HL-60/S4 (cell line): Measurements from ENCODE around the gene NFIC.

ENCODE experiments used
- in situ Hi-C: fragments of 300-500 bp; cut with MboI; formaldehyde crosslinking; loops from 2 replicates; pipeline ENCODE4 v1.14.3; 2022; ENCODE audit warnings: low sequenced_read_pairs

NFIC gene

DNA sequence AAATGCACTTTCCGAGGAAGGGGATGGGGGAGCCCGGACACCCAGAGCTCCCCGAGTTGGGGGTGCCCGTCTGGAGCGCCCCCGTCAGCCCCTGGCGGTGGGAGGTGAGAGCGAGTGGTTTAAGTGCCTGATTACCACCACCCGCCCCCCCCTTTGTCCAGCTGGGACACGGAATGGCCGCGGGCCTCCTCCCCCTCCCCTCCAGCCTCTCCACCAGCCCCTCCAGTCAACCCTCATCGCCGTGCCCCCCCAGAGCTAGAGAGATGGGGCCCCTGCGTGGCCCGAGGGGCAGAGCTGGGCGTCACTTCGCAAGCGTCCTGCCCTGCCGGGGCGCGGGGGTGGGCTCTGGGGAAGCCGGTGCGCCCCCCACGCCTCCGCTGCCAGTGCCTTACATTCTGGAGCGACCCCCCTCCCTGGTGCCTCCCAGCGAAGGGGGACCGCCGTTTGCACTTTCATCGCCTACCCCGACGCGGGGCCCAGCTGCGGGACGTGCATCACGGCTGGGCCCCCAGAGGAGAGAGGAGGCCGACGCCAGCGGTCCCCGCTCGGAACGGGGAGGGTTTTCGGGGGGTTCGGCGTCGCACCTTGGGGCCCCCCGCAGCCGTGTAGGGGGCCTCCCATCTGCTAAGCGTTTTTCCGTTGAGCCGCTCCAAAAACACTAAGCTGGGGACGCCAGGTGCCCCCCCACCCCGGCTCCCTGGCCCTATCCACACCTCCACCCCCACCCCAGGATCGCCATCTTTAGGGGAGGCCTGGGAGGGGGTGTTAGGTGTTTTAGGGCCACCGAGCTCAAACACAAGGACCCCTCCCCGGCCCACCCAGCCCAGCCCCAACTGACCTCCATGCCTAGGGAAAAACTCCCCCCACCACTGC, 97.6 kb downstream of the NFIC start:
- in situ Hi-C loops = no loop called here

DNA sequence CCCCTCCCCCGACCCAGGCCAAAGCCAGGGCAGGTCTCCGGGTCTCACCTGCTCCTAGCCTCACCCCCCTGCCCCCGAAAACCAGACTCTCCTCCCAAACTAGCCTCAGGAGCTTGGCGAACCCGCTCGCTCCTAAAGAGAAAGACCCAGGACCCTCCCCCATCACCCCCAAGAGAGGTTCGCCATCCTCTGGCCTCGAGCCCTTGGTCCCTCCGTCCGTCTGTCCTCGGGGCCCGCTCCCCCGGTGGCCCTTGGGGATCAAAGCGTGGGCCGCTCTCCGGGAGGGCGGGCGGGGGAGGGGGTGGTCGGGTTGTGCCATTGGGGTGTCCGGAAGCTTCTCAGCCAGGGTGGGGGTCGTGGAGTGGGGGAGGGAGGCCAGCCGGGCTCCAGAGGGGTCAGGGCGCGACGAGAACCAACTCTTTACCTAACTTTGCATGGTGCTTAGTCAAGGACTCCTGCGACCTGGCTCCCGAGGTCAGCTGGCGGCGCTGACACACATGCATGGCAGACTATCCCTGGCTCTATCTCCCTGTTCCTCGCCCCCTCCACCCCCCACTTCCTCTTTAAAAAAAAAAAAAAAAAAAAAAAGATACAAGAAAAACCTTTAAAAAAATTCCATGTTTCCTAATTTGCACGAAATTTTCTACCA, 98.3 kb downstream of the NFIC start:
- in situ Hi-C loops = no loop called here

DNA sequence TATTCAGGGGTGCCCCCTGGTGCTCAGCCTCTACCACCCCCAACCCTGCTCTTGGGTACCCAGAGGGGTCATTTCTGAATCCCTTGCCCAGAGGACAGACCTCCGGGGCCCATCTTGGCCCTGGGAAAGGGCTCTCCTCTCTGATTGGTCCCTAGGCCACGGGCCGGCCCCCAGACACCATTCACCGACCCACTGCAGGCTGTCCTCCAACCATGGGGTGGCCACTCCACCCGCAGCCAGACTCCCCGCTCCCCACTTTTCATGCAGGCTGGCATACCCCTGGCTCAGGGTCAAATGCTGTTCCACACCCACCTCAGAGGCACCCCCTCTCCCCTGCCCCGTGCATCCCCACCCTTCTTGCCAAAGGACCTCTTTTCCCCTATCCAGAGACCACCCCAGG, 99.2 kb downstream of the NFIC start:
- in situ Hi-C loops = no loop called here

DNA sequence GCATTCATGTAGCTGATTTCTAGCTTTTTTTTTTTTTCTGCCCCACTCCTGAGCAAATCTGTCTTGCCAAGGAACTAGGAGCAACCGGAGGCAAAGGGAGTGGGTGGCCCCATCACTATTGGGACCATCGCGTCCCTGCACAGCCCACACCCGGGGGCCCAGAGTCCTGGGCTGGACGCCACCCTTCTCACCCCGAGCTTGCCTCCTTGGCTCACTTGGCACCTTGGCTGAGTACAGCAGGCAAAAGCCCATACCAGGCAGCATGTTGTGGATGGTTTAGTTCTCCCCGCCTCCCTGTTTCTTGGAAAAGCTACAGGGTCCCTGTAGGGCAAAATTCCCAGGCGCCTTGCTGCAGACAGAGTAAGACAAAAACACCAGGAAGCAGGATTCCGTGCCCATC, 100.3 kb downstream of the NFIC start:
- in situ Hi-C loops = no loop called here

DNA sequence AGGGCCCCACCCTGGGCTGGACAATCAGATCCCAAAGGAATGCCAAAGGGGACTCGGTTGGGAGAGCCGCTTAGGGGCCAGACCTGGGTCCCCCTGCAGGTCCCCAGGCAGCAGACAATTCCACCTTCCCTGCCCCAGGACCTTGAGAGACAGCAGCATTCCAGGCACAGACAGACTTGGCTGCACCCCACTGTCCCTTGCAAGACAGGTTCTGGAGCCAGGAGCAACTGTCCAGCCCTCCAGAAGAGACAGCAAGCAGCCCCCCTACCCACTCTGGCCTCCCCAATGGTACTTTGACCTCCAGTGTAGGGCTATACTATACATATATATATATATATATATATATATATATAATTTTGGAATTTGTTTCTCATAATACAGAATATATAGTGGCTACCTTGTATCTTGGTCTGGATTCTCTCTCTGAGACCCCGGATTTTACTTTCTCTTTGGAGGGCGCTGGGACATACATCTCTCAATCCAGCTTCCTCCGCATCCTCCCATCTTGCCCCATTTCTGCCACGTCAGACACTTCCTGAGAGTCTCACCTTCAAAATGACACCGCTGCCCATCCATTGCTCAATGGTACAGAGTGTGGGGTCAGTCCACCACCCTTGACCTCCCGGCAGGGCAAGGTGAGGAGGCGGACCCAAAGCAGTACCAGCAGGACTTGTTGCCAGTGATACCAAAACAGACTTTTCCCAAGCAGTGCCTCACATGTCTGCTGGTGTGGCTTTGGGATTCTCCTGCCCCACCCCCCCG, 101.2 kb downstream of the NFIC start:
- in situ Hi-C loops = no loop called here

DNA sequence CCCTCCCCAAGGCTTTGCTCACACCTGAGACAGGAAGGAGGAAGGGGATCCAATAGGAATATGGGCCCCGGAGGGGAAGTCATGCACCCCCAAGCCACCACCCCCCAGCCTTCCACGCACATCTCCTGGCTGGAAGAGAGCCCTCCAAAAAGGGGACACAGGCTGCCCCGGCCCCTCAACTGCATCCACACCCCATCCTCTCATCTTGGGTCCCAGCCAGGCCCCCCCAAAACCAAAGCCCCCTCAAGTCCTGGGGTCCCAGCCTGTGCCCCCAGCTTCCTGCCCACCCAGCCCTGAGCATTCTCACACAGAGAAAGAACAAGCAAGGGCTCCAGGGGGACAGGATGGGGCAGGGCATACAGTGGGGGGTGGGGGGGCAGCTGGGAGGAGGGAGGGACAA, 101.8 kb downstream of the NFIC start:
- in situ Hi-C loops = no loop called here

DNA sequence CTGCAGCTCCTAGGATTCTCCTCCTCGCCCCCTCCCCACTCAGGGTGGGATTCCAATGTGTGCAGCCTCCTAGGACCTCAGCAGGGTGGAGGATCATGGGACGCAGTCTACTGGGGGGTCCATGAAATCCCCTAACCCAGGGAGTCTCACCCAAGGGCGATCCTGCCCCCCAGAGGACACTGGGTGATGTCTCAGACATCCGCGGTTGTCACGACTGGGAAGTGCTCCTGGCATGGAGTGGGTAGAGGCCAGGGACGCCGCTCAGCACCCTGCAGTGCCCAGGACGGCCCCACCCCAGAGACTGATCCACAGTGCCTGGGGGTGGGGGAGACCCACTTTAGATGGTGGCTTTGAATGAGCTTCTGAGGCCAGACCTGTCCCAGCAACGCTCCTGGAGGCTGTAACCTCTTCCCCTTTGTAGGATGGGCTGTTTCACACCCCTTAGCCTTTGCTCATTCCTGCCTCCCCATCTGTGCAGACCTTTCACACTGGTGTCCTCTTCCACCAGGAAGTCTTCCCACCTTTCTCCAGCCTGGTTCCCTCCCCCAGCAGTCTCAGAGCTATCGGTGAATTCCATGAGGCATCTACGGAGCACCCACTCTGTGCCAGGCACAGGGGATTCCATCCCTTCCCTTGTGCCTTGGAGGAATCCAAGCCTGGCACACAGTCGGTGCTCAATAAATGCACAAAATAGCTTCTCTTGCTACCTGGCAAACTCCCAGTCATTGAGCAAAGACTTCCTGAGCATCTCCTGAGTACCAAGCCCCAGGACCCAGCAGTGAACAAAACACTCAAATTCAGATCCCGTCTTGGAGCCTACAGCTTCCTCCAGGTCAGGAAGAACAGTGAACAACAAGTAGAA, 103.5 kb downstream of the NFIC start:
- in situ Hi-C loops = loop anchor here (5.0 kb wide), 1 partner anchor 143 kb away; no protein-coding TSS in a partner anchor

DNA sequence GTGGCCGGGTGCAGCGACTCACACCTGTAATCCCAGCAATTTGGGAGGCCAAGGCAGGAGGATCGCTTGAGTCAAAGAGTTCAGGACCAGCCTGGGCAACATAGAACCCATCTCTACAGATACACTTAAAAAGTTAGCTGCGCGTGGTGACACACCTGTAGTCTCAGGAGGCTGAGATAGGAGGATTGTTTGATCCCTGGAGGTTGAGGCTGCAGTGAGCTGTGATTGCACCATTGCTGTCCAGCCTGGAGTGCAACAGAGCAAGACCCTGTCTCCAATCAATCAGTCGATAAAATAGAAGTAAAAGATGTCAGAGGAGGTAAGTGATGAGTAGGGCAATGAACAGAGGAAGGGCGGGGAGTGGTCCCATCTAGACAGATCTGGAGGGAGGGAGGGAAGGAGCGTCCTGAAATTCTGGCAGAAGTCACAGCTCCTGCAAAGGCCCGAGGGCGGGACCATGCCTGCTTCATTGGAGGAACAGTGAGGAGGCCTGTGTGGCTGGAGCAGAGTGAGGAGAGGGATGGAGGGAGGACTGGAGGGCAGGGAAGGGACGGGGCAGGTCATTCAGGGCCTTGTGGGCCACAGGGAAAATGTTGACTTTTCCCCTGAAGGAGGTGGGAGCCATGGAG, 104.2 kb downstream of the NFIC start:
- in situ Hi-C loops = loop anchor here (5.0 kb wide), 1 partner anchor 143 kb away; no protein-coding TSS in a partner anchor

DNA sequence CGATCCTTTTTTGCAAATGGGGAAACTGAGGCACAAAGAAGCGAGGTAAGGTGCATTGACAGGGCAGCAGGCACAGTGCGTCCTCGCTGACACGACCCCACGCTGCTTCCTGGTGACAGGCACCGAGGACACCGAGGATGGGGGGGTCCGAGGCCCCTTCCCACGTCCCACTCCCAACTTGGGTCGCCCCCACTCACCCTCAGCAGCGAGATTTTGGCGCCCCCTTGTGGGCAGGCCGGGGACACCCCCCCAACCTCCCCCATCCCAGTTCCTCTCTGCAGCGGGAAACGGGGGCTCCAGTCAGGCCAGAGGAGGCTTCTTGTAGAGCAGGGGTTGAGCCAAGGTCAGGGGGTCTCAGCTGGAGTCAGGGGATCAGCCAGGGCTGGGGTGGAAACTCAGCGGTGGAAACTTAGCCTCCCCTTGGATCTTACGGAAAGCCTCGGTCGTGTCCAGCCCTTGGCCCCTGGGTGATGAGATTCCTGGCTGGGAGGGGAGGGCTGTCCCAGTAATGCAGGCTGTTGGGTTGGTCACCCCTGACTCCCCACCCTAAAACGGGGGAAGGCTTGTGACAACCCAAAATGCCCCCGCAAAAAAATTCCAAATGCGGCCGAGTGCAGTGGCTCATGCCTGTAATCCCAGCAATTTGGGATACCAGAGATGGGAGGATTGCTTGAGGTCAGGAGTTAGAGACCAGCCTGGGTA, 105.7 kb downstream of the NFIC start:
- in situ Hi-C loops = loop anchor here (5.0 kb wide), 1 partner anchor 145 kb away; no protein-coding TSS in a partner anchor

DNA sequence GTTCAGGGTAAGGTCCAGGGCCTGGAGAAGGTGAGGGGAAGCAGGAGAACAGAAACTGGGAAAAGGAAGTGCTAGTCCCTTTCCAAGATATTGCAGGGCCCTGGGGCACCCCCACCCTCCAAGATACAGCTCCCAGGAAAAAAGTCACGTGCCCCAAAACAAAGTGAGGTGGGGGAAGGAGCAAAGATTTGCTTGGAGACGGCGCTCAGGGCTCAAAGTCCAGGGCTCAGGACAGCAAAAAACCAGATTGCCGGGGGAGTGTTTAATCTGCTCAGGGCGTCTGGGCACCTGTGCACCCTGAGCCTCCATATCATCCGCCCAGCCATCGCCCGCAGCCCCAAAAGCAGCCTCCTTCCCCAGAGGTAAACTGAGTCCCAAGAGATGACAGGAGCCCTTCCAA, 107.6 kb downstream of the NFIC start:
- in situ Hi-C loops = loop anchor here (5.0 kb wide), 1 partner anchor 147 kb away; no protein-coding TSS in a partner anchor

DNA sequence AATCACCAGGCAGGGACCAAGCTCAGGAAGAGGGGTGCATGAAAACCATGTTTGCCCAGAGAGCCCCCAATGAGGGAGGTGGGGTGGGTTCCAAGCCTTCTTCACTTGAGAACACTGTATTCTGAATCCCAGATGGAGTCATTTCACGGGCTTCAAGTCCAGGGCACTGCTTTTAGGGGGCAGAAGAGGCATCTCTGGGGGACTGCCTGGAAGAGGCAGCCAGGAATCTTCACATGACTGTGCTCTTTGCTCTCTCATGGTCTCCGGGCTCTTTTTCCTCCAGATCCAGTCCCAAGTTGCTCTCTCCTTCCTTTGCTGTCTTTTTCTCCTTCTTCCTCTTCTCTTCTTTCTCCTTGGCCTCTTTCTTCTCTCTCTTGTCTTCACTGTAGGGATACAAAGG, 108.2 kb downstream of the NFIC start:
- in situ Hi-C loops = loop anchor here (5.0 to 25.0 kb wide), 2 partner anchors 147 to 512 kb away; no protein-coding TSS in a partner anchor

DNA sequence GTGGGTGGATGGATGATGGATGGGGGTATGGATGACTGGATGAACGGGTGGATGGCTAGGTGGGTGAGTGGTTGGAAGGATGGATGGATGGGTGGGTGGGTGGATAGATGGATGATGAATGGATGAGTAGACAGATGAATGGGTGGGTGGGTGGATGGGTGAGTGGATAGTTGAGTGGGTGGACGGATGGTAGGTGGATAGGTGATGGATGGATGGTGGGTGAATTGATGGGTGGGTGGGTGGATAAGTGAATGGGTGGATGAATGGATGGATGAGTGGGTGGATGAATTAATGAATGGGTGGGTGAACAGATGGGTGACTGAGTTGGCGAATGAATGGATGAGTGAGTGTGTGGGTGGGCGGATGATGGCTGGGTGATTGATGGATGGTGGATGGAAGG, 109.1 kb downstream of the NFIC start:
- in situ Hi-C loops = loop anchor here (25.0 kb wide), 1 partner anchor 513 kb away; no protein-coding TSS in a partner anchor

DNA sequence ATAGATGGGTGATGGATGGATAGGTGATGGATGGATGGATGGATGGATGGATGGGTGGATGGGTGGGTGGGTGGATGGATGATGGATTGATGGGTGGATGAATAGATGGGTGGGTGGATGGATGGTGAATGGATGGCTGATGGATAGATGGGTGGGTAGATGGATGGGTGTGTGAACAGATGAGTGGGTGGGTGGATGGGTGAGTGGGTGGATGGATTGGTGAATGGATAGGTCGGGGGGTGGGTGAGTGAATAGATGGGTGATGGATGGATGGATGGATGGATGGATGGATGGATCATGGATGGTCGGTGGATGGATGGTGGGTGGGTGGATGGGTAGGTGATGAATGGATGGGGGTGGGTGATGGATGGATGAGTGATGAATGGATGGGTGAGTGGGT, 110.4 kb downstream of the NFIC start:
- in situ Hi-C loops = loop anchor here (25.0 kb wide), 1 partner anchor 515 kb away; no protein-coding TSS in a partner anchor

DNA sequence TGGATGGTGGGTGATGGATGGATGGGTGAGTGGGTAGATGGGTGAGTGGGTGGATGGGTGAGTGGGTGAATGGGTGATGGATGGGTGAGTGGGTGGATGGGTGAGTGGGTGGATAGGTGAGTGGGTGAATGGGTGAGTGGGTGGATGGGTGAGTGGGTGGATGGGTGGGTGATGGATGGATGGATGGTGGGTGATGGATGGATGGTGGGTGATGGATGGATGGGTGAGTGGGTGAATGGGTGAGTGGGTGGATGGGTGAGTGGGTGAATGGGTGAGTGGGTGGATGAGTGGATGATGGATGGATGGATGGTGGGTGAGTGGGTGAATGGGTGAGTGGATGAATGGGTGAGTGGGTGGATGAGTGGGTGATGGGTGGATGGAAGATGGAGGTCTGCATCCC, 111.1 kb downstream of the NFIC start:
- in situ Hi-C loops = loop anchor here (25.0 kb wide), 1 partner anchor 515 kb away; no protein-coding TSS in a partner anchor

DNA sequence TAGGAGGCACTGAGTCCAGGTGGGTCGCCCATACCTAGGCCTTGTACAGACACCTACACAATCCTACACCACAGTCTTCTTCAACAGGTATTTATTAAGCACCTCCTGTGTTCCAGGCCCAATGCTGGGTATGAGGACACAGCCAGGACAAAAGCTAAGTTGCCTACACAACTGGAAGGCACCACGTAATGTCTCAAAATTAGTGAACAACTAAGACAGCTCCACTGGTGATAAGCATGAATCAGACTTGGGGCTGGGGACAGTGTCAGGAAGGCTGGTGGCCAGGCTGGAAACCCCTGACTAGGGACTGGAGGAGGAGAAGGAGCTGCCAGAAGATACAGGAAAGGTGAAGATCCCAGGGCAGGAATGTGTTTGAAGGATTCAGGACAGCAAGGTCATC, 111.6 kb downstream of the NFIC start:
- in situ Hi-C loops = loop anchor here (25.0 kb wide), 1 partner anchor 516 kb away; no protein-coding TSS in a partner anchor

DNA sequence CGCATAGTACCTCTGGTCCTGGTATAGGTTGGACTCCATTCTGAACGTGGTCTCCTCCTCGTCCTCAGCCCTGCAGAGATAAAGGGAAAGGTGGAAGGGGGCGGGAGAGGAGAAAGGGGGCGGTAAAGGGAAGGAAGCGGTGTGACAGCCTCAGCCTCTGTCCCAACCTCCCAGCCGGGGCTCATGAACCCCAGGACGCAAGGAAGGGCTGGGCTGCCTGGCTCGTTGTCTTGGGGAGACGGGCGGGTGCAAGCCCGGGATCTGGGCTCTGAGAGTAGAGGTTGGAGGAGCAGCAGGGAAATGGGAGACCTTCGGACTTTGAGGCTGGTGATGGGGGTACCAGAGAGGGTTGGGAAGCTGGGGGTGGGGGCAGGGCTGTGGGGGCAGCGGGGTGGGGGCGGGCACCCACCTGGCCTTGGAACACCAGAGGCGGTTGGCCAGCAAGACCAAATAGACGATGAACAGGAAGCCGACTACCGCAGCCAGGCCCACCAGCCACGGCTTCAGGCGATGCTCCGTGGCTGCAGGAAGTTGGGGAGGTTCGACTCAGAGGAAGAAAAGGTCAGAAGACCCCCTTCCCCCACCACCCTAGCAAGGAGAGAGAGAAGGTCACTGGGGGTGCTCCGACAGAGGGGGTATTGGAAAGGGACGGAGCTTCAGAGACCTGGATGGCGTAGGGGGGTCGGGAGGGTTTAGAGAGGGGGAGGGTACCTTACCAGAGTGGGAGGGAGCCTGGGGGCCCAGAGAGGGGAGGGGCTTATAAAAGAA, 112.2 kb downstream of the NFIC start:
- in situ Hi-C loops = loop anchor here (25.0 kb wide), 1 partner anchor 516 kb away; no protein-coding TSS in a partner anchor

DNA sequence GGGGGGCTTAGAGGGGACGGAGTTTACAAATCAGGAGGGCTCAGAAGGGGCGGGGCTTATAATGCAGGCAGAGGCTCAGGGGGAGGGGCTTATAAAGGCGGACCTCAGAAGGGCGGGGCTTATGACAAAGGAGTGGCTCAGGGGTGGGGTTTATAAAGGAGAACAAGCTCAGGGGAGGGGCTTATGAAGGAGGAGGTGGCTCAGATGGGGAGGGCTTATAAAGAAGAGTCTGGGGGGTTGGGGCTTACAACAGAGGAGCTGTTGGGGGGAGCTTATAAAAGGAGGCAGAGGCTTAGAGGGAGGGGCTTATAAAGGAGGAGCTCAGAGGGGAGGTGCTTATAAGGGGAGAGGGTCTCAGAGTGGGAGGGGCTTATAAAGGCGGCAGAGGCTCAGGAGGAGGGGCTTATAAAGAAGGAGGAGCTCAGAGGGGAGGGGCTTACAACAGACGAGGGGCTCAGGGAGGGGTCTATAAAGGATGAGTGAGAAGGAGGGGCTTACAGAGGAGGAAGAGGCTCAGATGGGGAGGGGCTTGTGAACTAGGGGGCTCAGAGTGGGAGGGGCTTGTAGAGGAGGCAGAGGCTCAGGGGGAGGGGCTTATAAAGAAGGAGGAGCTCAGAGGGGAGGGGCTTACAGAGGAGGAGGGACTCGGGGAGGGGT, 112.9 kb downstream of the NFIC start:
- in situ Hi-C loops = loop anchor here (25.0 kb wide), 1 partner anchor 517 kb away; no protein-coding TSS in a partner anchor

DNA sequence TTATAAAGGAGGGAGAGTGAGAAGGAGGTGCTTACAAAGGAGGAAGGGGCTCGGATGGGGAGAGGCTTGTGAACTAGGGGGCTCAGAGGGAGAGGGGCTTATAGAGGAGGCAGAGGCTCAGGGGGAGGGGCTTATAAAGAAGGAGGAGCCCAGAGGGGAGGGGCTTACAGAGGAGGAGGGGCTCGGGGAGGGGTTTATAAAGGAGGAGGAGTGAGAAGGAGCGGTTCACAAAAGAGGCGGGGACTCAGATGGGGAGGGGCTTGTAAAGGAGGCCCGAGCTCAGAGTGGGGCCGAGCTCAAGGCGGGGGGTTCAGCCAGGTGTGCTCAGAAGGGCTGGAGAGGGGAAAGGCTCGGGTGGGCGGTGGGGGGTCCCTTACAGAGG, 113.4 kb downstream of the NFIC start:
- in situ Hi-C loops = loop anchor here (25.0 kb wide), 1 partner anchor 518 kb away; no protein-coding TSS in a partner anchor
